ENCODE data around the gene PFKP.
"Not testable (repeated sequence)": the region's sequence is repeated elsewhere in the genome, so short reads cannot be mapped to it uniquely, and the experiment has no call there.

The PFKP gene

DNA sequence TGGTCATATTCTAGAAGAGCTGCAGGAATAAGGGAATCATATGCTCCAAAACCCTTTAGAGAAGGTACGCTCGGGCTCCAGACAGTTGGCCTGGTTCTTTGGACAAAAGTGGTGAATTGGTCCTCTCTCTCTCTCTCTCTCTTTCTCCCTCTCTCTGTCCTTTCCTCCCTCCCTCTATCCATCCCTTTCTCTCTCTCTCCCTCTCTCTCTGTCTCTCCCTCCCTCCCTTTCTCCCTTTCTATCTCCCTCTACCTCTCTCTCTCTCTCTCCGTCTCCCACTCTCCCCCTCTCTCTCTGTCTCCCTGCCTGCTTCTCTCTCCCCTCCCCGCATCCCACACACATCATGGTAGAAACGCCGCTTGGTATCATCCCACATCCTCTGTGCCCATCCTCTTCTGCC lies 19.8 kb upstream of the PFKP start:
- no peak for DNase-seq (ENCODE audit: low read depth)

DNA sequence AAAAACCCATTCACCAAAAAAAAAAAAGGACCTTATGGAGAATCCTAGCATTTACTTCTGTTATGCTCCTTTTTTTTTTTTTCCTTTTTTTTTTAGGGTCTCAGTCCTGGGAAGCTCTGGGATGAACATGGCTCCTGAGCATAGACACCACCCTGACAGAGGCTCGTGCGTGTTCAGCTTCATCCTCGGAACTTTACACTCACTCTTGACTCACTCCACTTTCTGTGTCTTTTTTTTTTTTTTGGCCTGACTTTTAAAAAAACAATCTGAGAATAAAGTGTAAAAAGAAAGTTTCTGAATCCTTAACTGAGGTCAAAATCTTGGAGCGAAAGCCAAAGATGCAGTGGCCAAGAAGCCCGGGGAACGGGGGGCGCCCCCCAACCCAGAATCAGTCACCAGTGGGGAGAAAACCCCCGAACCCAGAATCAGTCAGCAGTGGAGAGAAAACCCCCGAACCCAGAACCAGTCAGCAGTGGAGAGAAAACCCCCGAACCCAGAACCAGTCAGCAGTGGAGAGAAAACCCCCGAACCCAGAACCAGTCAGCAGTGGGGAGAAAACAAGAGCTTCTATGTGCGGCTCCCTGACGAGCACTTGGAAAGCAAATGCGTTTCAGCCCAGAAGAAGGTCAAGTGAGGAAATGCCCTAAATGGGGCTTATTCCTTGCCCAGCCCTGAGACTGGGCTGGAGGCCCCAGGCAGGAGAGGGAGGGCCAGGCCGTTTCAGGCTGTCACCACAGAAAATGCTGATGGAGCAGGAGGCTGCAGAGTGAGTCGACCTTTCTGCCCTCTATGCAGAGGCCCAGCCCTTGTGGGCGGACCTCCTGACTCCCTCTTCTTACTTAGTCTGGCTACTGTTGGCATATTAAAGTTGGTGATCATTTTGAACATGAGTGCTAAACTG lies 19.0 kb upstream of the PFKP start:
- no peak for DNase-seq (ENCODE audit: low read depth)

DNA sequence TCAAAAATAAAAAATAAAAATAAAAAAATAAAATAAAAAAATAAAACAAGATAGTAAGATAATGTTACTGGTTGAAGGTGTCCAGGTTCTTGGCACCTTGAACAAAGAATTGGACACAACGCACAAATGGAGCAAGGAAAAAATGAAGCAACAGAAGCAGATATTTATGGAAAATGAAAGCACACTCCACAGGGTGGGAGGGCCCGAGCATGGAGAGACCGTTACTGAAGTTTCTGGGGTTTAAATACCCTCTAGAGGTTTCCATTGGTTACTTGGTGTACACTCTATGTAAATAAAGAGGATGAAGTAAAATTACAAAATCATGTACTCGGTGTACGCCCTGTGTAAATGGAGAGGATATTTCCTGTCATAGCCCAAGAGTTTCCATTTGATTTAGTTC lies 15.7 kb upstream of the PFKP start:
- no peak for DNase-seq (ENCODE audit: low read depth)

DNA sequence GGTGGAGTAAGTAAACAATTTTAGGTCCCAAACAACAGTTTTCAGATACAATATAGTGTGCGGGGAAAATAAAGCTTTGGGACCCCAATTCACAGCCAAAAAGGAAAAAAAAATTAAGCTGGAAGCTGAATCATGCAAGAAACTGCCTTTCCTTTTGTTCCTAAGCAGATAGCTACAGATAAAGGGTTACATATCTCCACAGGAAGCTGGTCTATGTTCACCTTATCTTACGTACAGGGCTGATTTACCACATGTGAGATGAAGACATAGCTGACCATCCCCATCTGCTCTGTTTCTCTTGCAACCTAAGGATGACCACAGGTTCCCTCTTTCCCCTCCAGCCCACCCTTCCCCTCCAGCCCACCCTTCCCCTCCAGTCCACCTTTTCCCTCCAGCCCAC lies 14.2 kb upstream of the PFKP start:
- no peak for DNase-seq (ENCODE audit: low read depth)

DNA sequence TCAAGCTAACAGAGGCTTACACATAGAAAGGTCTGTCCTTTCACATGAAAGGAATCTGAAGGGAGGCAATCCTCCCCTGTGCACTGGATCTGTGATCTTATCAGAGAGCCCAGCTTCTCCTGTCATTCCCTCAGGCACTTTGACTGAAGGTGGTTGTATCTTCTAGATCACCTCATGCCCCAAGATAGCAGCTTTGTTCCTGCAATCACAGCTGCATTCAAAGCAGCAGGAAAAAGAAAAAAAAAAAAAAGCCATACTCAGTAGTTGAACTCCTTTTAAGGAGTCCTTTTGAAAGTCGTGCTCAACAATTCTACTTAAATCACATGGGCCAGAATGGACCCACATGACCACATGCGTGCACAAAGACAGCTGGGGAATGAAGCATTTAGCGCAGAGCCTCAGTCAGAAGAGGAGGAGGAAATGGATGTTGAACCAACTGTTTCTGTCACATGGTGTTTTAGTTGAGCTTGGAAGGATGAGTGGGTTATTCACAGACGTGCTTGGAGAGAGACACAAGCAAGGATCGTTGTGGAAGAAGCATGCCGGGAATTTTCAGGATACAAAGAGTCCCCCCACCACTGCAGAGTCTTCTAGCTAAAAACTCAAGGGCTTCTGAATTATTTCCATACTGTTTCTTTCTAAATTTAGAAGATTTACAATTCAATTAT lies 13.0 kb upstream of the PFKP start:
- no peak for DNase-seq (ENCODE audit: low read depth)

DNA sequence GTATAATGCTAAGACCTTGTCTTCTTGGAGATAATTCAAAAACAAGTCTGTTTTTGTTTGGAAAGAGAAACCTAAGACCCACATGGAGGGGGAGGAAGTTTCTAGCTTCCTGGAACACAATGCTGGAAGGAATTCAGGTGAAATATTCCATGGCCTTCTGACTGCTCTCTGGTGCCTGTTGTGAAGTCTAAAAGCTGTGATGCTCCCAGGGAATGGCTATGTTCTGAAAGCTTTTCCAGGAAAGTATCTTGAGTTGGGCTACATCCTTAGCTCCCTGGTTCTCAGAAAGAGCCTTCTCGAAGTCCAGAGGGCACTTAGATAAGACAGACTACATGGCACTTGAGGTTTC lies 12.5 kb upstream of the PFKP start:
- no peak for DNase-seq (ENCODE audit: low read depth)

DNA sequence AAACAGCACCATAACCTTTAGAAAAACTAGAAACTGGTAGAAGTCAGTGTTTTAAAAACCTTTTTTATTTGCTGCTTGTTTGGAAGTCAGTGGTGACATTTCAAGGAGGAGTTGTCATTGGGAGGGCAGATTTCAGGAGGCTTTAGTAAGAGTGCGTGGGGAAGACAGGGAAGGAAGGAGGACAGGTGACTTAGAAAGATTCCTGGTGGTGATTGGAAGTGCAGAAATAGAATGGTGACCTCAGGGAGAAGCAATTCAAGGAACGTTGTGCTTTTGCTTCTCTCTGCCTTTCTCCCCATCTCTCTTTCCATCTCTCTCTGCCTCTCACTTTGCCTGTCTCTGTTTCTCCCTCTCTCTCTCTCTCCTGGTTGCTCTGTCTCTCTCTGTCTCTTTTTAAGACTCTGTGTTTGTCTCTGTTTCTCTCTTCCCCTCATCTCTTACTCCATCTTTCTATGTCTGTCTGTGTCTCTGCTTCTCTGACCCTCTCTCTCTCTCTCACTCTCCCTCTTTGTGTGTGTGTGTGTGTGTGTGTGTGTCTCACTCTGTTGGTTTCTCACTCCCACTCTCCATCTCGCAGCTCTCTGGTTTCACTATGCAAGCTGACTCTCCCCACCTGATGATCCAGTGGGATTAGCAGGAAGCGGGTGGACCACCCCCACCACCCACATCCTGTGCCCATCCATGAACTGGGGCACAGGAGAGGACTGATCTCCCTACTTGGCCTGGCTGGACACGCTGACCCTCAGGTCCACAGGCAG lies 10.9 kb upstream of the PFKP start:
- DNase-seq (ENCODE audit: low read depth): no peak

DNA sequence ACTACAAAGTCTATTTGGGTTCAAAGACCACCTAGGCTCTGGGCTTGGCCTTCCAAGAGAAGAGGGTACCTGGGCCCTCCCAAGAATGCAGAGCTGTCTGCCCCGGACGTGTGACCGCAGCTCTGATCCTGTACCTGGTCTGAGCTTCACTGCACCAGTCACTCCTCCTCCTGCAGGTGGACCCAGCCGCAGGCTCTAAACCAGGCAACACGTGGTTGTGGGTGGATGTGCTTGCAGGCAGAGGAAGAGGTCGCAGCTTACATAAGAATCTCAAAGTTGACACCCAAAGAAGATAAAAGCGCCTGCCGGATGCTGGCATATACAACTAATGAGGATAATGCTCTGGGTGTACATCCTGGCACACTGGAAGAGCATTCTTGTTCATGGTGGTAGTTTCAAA lies 9.4 kb upstream of the PFKP start:
- DNase-seq (ENCODE audit: low read depth): no peak

DNA sequence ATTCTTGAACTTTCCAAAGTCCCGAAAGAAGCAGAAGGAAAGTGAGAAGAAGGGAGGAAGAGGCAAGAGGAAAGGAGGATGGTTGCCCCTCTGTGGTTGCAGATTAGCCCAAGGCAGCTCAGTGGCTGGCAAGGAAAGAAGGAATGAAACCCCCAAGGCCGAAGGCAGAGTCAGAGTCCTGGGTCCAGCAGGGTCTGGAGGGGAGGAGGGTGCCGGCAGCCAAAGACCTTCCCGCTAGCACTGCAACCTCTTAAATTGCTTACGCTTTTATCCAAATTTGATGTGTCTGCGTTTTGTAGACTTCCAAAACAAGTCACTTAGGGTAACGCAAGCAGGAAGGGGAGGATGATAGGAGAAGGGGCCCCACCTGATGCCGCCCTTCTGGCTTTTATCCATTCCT lies 7.4 kb upstream of the PFKP start:
- no peak for DNase-seq (ENCODE audit: low read depth)

DNA sequence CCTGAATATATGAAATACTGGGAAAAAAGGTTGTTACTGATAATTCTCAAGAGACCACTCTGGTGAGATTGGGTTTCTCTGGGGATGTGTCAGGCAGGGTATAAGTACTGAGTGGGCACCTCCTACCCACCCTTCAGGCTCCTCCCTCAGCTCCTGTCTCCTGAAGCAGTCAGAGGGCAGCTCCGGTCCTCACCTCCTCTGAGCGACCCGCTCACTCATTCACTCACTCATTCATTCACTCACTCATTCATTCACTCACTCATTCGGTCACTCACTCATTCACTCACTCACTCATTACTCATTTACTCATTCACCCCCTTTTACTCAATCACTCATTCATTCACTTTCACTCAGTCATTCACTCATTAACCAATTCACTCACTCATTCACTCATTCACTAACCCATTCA lies 6.9 kb upstream of the PFKP start:
- DNase-seq (ENCODE audit: low read depth): no peak

DNA sequence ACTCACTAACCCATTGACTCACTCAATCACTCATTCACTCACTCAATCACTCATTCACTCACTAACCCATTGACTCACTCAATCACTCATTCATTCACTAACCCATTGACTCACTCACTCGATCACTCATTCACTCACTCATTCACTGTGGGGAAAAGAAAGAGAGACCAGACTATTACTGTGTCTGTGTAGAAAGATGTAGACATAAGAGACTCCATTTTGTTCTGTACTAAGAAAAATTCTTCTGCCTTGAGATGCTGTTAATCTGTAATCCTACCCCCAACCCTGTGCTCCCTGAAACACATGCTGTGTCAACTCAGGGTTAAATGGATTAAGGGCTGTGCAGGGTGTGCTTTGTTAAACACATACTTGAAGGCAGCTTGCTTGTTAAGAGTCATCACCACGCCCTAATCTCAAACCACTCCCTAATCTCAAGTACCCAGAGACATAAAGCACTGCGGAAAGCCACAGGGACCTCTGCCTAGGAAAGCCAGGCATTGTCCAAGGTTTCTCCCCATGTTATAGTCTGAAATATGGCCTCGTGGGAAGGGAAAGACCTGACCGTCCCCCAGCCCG lies 5.9 kb upstream of the PFKP start:
- DNase-seq (ENCODE audit: low read depth): not testable (repeated sequence)

DNA sequence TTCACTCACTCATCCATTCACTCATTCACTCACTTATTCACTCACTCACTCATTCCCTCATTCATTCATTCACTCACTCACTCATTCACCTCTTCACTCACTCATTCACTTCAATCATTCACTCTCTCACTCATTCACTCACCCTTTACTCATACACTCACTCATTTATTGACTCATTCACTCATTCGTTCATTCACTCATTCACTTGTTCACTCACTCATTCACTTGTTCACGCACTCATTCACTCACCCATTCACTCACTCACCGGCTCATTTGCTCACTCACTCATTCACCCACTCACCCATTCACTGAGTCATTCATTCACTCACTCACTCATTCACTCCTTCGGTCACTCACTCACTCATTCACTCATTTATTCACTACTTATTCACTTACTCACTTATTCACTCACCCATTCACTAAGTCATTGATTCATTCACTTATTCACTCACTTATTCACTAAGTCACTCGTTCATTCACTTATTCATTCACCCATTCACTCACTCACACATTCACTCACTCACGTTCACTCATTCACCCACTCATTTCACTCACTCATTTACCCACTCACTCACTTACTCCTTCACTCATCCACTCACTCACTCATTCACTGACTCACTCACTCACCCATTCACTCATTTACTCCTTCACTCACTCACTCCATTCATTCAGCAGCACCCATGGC lies 4.7 kb upstream of the PFKP start:
- no peak for DNase-seq (ENCODE audit: low read depth)

DNA sequence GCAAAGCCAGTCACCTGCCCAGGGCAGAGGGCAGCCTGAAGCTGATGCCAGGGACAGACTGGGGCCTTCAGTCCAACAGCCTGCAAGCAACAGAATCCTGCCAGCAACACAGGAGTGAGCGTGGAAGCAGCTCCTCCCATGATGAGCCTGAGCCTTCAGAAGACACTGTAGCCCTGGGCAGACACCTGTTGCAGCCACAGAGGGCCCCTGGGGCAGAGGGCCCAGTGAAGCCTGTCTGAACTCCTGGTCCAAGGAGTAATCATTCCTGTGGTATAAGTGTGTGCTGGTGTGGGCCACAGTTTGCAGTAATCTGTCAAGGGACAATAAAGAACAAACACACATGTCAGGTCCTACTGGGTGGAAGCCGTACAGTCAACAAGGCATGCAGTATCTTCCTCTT lies 2.9 kb upstream of the PFKP start:
- no peak for DNase-seq (ENCODE audit: low read depth)

DNA sequence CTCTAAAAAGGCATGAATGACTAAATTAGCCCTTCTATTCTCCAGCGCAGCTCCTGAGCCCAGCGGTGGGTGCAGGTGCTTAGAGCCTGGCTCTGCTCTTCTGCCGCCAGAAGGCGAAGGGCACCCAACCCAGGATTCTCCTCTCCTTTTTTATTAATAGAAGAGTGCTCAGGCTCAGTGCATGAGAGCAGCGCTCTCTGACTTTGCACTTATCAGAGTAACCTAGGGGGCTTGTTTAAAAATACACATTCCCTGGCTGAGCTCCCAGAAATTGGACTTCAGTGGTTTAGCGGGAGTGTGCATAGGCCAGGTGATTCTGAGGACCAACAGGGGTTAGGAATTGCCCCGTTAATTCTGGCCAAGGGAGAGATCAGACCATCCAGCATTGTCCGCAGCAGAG lies 1.7 kb upstream of the PFKP start:
- no peak for DNase-seq (ENCODE audit: low read depth)

DNA sequence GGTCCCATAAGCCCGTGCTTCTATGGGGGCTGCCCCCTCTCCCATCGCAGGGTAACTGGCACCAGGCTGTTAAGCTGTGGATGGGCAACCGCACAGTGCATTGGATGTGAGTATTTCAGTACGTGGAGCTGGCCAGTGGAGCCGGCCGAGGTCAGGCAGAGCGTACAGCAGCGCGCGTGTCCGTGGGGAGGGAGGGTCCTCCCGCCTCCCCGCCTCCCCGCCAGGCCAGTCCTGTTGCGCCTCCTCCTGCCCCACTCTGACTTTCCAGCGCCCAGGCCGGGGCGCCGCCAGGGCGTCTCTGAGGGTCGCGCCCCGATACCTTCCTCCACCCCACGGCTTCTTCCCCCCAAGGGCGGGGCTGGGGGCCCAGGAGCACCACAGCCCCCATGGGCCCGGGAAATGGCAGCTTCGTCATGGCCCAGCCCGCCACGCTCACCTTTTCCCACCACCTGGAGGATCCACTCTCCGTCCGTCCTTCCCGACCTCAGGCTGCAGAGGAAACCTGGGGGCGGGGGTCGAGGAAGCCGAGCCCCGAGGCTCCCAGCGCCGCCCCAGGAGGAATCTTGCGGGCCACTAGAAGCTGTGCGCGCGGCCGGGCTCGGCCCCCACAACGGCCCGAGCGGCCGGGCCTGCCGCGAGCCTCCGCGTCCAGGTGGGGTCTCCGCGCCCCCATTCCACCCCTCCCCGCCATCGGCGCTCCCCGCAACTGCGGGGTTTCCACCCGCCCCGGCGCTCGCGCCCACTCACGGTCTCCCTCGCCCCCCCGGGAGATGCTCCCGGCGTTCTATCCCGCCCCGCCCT lies 831 bp upstream of the PFKP start:
- DNase-seq (ENCODE audit: low read depth): no peak

DNA sequence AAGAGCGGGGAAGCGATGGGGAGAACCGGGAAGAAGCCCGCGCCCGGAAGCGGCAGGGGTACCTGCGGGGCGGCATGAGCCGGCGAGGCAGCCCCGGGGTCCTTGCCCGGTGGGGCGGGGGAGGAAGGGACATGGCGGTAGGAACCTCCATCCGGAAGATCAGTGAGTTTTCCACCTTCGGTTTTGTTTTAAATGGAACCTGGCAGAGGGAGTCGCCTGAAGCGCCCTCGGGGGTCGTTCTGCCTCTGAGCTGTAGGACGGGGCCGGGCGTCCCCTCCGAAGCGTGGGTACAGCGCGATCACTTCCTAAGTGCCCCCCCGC lies 471 bp downstream of the PFKP start:
- DNase-seq (ENCODE audit: low read depth): no peak

DNA sequence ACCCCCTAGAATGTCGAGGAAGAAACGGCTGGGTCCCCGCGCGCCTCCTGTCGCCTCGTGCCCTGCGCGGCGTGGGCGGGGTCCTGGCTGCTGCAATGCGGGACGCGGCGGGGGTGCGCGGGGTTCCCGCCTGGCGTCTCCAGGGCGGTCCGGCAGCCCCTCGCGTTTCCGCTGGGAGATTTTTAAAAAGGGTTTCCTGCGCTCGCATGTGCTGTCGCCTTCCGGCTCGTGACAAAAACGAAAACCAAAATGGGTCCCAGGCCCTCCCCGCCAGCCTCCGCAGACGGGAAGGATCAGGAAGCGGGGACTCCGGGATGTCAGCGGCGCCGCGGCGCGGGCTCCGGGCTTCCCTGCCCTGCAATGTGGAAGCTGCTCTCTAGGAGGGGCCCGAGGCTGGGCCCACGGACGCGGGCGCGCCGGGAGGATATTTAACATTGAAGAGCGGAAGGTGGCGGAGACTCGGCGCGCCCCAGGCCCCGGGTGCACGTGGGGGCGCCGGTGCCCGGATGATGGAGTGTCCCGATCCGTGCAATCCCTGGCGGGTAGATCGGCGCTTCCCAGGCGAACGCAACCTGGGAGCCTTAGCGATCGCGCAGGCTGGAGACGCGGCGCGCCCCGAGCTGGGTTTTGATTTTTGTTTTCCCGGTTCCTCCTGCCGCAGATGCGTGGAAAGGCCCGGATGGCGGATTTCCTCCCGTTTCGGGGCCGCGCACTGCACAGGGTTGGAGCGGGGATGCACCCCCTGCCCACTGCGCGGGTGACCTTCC lies 1.0 kb downstream of the PFKP start:
- DNase-seq (ENCODE audit: low read depth): peak; percentile 44

DNA sequence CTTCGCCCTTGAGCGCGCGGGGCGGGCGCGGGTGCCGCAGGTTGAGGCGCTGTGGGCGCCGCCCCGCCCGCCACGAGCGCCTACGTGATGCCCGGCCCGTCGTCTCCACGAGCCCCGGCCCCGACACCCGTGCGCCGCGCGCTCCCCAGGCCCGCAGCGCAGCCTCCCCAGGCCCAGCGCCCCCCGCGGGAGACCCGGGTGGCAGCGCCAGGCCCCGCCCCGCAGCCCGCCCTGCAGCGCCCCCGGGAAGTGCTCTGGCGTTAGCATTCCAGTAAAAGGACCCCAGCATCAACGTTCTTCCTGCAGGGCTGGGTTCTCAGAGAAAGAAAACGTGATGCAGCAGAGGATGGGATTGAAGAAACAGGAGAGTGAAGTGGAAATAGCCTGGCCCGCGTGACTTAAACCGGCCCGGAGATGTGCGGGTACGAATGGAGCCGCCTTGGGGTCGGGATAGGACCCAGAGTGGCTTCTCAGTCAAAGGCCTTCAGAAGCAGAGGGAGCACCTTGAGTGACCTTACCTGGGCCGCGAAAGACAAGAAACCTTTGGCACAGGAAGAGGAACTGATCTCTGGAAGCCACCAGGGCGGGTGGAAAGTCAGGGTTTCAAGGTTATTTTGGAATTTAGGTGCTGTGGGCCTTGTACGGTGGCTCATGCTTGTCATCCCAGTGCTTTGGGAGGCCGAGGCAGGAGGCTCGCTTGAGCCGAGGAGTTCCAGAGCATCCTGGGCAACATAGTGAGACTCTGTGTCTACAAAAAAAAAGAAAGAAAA lies 1.8 kb downstream of the PFKP start:
- DNase-seq (ENCODE audit: low read depth): no peak

DNA sequence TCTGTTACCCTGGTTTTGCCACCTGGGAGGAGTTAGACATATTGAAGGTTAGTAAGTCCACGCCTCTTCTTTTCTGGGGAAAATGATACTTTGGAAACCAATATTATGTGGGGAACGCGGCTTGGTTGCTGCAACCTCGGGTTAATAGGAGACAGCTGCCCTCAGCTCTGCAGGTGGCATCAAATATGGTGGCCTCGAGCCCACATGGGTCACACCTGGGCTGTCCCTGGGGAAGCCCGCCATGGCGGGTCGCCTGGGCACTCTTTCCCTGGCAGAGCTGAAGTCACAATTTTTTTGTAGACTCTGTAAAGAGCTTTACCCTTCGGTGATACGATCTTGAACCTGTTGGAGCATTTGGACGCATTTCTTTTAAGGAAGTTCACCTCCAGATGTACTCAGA lies 2.5 kb downstream of the PFKP start:
- no peak for DNase-seq (ENCODE audit: low read depth)

All from T-helper 22 cell (primary cell).